HS-5 (cell line): ENCODE results near the gene PKN3.
"Not testable (repeated sequence)": the region's sequence is repeated elsewhere in the genome, so short reads cannot be mapped to it uniquely, and the experiment has no call there.

ENCODE experiments used
- DNase-seq: peaks from one replicate; pipeline ENCODE4 v3.0.0-alpha.2; 2012; ENCODE audit warnings: low read depth

Gene PKN3

DNA sequence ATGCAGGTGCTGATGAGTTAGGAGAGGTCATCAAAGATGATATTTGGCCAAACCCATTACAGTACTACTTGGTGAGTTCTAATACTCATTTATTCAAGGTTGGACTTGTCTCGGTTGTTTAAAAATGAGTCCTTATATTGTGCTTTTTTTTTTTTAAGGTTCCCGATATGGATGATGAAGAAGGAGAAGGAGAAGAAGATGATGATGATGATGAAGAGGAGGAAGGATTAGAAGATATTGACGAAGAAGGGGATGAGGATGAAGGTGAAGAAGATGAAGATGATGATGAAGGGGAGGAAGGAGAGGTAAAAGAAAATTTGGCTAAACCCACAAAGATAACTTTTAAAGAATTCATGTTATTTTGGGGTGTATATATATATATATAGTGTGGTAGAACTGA lies 8.6 kb upstream of the PKN3 start:
- DNase-seq = not testable (repeated sequence)

DNA sequence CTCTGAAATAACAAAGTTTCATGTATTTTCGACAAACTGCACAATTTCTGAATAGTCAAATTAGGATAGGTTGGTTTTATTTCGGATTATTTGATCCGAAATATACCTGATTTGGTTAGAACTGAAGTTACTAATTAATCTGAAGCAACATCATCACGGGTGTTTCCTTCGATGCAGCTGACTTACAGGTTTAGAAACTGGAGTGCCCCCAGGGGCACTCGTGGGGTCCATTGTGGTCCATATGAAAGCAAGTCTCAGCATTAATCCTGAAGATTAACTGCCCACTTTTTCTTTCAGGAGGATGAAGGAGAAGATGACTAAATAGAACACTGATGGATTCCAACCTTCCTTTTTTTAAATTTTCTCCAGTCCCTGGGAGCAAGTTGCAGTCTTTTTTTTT lies 8.0 kb upstream of the PKN3 start:
- no peak for DNase-seq

DNA sequence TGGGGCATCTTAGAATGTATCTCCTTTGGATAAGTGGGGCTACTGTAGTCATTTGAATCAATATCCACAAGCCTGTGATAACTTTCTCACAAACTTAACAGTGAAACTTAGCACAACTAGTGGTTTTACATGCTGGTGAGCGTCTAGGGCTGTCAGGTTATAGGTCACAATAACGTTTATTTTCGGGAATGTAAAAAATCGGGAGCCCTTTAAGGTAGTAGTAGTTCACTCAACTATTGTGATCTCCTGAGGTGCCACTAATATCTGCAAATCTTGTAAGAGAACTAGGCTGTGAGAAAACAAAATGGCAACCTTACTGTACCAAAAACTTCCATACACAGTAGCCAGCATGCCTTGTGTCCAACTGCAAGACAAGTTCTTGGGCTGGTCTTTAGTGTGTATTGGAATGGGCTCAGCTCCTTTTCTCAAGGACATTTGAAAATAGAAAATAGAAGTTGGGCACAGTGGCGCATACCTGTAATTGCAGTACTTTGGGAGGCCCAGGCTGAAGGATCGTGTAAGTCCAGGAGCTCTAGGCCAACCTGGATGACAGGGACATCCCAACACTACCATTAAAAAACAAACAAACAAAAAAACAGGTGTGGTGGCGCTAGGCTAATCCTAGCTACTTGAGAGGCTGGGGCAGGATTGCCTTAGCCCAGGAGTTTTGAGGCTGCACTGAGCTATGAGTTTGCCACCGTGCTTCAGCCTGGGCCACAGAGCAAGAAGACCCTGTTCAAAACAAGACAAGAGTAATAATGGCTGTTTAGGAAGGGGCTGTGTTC lies 5.2 kb upstream of the PKN3 start:
- DNase-seq = no peak

DNA sequence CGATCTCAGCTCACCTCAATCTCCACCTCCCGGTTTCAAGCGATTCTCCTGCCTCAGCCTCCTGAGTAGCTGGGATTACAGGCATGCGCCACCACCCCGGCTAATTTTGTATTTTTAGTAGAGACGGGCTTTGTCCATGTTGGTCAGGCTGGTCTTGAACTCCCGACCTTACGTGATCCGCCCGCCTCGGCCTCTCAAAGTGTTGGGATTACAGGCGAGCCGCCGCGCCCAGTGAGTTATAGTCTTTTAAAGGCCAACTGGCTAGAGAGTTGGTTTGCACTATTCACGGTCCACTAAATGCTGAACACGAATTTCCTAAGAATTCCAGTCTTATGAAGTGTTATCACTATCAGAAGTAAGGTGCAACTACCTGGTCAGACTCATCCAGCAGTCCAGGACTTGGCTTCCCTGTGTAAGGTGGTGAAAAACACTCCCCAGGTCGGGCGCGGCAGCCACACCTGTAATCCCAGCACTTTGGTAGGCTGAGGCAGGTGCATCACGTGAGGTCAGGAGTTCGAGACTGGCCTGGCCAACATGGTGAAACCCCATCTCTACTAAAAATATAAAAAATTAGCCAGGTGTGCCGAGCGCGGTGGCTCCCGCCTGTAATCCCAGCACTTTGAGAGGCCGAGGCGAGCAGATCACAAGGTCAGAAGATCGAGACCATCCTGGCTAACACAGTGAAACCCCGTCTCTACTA lies 3.1 kb upstream of the PKN3 start:
- not testable (repeated sequence) for DNase-seq

- DNase-seq = no peak
These were observed 962 bp upstream of the PKN3 start for GRCh38 chr9:128701227-128701854.

- DNase-seq = no peak
These were observed 779 bp downstream of the PKN3 start for GRCh38 chr9:128702949-128703615.

GRCh38 chr9:128703616-128704355 lies 1.5 kb downstream of the PKN3 start:
- no peak for DNase-seq

- no peak for DNase-seq
These were observed 2.0 kb downstream of the PKN3 start for GRCh38 chr9:128704356-128704670.

- no peak for DNase-seq
These were observed 3.0 kb downstream of the PKN3 start for GRCh38 chr9:128705051-128705965.

DNA sequence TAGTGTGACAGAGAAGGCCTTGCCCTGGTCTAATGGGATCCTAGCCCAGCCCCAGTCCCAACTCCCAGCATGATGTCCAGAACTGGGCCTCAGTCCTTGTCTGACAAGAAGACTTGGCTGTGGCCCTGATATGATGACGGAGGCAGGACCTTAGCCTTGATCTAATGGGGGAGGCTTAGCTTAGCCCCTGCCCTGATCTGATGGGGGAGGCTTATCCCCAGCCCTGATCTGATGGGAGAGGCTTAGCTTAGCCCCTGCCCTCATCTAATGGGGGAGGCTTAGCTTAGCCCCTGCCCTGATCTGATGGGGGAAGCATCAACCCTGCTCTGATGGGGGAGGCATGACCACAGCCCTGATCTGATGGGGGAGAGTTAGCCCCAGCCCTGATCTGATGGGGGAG lies 3.7 kb downstream of the PKN3 start:
- DNase-seq = no peak

DNA sequence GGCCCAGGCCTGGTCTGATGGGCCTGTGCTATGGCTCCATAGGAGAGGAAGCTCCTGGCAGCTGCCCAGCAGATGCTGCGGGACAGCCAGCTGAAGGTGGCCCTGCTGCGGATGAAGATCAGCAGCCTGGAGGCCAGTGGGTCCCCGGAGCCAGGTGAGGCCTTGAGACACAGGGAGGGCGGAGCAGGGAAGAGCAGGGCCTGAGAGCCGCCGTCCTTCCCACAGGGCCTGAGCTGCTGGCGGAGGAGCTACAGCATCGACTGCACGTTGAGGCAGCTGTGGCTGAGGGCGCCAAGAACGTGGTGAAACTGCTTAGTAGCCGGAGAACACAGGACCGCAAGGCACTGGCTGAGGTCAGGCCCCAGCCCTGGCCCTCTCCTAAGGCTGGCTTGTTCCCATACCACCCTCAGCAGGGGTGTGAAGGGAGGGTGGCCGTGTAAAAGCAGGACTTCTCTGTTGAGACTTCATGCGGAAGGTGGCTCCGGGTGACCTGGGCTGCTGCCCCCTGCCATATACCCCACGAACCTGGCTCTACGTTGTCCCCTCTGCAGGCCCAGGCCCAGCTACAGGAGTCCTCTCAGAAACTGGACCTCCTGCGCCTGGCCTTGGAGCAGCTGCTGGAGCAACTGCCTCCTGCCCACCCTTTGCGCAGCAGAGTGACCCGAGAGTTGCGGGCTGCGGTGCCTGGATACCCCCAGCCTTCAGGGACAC lies 4.5 kb downstream of the PKN3 start:
- DNase-seq = no peak

DNA sequence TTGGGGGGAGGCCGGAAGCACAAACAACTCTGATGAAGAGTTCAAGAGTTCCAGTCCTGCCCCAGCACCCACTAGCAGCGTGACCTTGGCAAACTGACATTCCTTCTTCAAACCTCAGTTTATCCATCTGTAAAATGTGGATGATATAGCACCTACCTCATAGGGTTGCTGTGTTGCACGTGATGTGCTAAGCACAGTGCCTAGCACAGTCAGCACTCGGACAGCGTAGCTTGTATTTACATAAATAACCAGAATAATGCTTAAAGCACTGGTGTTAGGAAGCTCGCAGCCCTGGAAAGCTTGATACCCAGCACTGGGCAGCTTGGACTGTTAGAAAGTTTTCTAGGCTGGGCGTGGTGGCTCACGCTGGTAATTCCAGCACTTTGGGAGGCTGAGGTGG lies 5.1 kb downstream of the PKN3 start:
- DNase-seq = no peak

- DNase-seq = no peak
These were observed 10.4 kb downstream of the PKN3 start for GRCh38 chr9:128712451-128713410.

- DNase-seq = no peak
These were observed 11.1 kb downstream of the PKN3 start for GRCh38 chr9:128713411-128713780.

GRCh38 chr9:128713941-128714573 lies 11.8 kb downstream of the PKN3 start:
- DNase-seq = no peak

- no peak for DNase-seq
These were observed 12.5 kb downstream of the PKN3 start for GRCh38 chr9:128714586-128715435.

DNA sequence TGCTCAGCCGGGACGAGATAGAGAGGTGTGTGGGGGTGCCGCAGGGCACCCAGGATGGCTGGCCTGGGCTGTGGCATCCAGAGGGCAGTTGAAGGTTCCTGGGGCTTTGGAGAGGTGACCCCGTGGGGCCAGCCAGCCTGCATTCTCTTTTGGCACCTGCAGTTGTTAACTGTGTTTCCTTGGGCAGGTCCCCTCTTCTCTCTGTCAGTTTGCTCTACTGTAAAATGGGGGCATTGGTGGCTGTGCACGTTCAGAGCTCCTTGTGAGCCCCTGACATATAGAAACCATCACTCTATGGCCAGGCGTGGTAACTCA lies 13.1 kb downstream of the PKN3 start:
- no peak for DNase-seq
